ENCODE results near the gene TMEM217.

DNA sequence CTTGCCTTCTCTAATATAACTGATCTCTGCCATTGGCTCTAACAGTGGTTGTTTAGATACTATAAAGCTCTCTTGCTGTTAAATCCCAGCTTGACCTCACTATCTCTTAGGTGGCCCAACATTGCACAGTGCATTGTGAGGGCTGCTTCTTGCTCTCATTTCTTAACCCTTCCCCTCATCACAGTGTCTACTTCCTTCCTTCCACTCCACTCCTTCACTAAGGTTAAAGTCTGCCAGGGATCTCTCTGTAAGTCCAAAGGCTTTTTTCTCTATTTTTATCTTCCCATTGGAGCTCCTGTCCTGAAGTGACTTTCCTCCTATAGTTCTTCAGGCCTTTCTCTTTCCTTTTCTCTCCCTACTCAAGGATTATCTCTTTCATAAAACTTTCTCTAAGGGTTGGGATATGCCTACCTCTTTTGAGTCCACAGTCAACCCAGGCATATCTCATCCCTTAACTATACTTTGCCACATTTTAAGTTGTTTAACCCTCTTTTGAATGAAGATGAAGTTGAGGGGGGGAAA, 4.4 kb downstream of the TMEM217 start:
- TF ChIP-seq, protein P1, sequence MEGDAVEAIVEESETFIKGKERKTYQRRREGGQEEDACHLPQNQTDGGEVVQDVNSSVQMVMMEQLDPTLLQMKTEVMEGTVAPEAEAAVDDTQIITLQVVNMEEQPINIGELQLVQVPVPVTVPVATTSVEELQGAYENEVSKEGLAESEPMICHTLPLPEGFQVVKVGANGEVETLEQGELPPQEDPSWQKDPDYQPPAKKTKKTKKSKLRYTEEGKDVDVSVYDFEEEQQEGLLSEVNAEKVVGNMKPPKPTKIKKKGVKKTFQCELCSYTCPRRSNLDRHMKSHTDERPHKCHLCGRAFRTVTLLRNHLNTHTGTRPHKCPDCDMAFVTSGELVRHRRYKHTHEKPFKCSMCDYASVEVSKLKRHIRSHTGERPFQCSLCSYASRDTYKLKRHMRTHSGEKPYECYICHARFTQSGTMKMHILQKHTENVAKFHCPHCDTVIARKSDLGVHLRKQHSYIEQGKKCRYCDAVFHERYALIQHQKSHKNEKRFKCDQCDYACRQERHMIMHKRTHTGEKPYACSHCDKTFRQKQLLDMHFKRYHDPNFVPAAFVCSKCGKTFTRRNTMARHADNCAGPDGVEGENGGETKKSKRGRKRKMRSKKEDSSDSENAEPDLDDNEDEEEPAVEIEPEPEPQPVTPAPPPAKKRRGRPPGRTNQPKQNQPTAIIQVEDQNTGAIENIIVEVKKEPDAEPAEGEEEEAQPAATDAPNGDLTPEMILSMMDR (conservative IDR thresholded peaks at IDR 0.05; ENCODE audit: low read depth, low read length): no peak
- no peak for TF ChIP-seq EZH2phosphoT487 (IDR thresholded peaks at IDR 0.05; ENCODE audit: borderline replicate concordance, low read length)
- TF ChIP-seq EZH2 (IDR thresholded peaks at IDR 0.05; ENCODE audit: low read length, unreplicated experiment): no peak
